Activated gamma-delta T cell treated with anti-CD3 and anti-CD28 coated beads, Interleukin-2, amount 50 U/mL, for 16 hours (primary cell): ENCODE results near the gene MS4A4E.
"Not testable (repeated sequence)": the region's sequence is repeated elsewhere in the genome, so short reads cannot be mapped to it uniquely, and the experiment has no call there.

ENCODE experiments used
- DNase-seq: peaks from one replicate; pipeline ENCODE4 v3.0.0-alpha.2; 2020; ENCODE audit warnings: low read depth

The MS4A4E gene

DNA sequence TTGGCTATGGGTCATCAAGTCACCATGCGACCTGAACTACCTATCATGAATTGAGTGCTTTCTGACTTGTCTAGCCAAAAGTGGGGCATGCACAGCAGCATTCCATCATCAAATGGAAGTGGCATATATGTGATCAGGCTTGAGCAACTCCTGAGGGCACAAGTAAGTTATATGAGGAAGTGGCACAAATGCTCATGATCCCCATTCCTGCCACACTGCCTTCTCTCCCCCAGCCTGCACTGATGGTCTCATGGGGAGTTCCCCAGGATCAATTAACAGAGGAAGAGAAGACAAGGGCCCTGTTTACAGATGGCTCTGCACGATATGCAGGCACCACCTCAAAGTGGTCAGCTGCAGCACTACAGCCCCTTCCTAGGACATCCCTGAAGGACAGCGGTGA, 21.8 kb downstream of the MS4A4E start:
- DNase-seq, result no peak

DNA sequence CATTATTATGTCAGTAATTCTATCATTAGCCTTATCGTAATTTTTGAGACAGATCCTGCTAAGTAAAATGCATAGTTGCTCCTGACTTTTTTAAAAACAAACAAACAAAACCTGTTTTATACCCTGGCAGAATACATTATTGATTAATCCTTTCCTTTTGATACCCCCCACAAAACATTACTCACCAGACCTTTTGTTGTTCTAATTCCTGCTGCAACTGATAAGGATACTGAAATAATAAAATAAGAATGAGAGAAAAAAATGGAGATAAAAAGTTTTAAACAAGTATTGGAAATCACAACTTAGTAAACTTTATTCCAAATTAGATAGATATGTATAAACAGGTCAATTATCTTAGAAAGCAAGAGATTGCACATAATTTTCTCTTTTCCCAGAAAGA, 28.6 kb downstream of the MS4A4E start:
- no peak for DNase-seq

DNA sequence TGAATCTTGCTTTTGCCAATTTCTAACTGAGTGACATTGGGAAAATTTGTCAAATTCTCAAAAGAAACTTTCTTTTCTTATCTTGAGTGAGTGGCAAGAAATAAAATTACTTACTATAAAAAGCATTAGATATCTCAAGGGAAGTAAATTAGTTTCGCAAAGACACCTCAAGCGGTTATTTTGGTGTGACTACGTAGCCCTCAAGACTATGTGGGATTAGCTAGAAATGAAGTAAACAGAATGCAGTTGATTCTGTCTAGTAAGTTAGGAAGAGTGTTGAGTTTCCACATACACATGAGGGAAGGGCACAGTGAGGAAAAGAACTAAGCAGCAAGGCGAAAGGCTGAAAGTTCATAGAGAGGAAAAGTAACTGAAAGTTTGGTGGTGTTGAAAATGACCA, 31.7 kb downstream of the MS4A4E start:
- DNase-seq, result no peak

DNA sequence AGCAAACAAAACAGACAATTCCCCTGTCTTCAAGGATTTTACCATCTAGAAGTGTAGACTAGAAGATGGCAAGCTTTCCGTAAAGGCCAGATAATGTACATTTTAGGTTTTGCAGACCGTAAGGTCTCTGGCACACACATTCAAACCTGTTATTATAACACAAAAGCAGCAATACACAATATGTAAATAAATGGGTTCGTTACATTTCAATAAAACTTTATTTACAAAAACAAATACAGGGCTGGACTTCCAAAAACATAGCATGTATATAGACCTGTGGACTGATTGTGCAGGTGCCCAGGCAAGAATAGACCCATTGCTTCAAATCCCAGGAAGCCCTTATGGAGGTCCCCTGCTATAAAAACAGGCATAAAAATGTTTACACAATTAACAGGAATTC, 33.0 kb downstream of the MS4A4E start:
- DNase-seq, result no peak

DNA sequence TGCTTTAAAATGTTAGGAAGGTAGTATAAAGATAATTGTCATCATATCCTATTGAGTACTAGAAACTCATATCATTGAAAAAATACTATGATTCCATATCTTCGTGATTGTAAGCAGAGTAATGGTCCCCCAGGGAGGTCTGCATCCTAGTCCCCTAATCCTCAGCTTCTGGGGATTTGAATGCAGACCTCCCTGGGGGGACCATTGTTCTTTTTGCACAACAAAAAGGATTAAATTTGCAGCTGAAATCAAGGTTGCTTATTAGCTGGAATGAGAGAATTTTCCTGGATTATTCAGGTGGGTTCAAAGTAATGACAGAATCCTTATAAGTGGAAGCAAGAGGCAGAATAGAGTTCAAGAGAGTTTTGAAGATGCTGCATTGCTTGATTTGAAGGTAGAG, 34.0 kb downstream of the MS4A4E start:
- DNase-seq, result no peak

DNA sequence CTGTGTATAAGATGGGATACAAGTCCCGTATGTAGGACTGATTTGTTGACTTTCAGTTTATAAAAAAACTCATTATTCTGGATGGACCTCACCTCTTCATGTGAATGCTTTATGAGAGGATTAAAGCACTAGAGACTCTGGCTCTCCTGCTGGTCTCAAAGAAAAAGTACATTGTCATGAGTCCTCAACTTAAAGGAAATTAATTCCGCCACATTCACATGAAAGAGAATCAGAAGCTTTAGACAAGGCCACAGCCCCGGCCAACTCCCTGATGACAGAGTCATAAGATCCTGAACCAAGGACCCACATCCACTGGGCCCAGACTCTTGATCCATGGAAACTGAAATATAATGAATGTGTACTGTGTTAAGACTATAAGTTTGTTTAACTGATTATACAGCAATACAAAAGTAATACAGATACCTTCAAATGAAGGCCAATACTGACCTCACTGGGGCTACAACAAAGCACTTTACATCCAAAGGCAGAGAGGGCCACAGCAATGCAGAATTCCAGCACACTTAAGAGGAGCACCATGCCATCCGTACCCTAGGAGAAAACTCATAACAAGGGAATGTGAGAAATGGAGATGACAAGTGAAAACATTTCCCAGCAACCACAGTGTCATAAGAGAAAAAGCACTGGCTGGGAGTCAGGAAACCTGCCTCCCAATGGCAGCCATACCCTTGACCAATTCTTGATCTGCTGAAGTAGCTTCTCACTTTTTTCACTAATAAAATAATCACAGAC, 34.6 kb downstream of the MS4A4E start:
- no peak for DNase-seq

DNA sequence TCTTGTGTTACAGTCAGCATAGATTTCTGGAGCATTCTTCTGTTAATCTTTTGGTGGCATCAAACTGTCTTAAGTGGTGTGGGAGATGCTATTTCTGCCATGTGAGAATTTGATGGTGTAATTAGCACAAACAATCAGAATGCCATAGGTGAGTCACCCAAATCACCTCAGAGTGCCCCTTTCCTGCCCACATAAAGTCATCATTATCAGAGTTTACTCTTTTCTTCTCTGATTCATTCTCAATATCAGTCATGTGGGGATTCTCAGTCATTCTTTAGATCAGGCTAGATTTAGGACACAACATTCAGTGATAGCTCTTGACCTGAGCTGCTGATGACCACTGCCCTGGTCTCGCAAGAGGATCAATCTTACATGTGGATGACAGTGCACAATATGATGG, 36.3 kb downstream of the MS4A4E start:
- DNase-seq, result no peak

DNA sequence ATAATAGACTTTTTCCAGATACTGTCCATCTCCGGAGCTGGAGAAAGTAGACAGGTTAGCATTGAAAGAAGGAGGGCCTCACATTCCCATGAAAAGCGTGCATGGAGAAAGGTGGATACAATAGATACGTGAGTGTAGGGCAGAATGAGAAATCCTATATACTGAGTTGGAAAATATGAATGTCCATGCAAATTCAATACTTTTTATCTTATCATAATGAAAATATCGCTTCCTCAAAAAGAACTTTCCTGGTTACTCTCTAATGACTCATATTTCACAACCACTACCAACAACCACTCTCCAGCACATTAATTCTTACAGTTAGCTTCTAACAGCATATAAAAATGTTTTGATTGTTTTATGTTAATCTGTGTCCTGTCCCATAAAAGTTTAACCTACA, 38.0 kb downstream of the MS4A4E start:
- no peak for DNase-seq

DNA sequence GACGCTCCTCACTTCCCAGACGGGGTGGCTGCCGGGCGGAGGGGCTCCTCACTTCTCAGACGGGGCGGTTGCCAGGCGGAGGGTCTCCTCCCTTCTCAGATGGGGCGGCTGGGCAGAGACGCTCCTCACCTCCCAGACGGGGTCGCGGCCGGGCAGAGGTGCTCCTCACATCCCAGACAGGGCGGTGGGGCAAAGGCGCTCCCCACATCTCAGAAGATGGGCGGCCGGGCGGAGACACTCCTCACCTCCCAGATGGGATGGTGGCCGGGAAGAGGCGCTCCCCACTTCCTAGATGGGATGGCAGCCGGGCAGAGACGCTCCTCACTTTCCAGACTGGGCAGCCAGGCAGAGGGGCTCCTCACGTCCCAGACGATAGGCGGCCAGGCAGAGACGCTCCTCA, 41.6 kb downstream of the MS4A4E start:
- not testable (repeated sequence) for DNase-seq

DNA sequence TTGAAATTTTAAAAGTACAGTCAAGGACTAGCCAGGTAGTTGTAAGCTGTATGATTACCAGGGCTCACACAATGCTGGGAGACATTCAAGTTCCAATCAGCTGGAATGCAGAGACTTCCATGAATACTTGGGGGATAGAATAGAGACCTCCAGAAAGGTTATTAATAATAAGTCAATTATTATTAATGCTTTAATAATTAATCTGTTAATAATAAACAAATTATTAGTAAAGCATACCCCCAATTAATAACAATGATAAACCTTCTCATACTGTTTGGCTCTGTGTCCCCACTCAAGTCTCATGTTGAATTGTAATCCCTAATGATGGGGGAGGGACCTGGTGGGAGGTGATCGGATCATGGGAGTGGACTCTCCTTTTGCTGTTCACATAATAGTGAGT, 45.5 kb downstream of the MS4A4E start:
- DNase-seq, result no peak

DNA sequence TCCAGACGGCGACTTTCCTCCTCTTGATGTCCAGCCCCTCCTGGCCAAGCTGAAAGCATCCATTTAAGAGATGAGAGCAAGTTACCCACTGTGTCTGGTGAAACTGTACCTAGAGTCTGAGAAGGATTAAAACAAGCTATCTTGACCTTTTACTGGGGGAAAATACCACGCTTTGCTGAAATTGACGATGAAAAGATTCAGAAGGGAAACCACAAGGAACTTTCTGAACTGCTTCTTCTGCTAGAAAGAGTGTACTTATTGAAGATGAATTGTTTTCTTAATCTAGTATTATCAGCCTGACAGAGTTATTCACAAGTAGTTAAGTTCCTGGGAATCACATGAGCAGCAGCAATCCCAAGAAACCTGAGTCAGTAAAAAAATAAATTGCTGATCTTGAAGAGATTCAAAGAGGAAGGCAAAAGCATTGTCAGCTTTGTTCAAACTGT, 47.0 kb downstream of the MS4A4E start:
- DNase-seq, result no peak

DNA sequence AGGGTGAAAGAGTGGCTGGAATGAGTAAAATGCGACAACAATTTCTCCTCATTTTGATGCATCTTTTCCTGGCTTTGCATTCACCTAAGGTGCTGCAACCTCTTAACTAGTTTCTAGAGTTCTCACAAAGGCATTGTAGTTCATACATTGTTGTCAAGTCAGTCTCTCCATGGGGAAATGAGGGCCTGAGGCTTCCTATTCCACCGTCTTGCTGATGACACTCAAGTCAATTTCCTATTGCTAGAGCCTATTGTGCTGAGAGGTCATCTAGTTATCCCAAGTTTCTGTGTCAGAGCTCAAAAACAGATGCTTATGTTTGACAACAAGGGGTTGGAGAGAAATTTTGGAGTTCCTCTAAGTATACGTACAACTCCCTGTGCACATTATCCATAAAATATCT, 48.4 kb downstream of the MS4A4E start:
- no peak for DNase-seq

DNA sequence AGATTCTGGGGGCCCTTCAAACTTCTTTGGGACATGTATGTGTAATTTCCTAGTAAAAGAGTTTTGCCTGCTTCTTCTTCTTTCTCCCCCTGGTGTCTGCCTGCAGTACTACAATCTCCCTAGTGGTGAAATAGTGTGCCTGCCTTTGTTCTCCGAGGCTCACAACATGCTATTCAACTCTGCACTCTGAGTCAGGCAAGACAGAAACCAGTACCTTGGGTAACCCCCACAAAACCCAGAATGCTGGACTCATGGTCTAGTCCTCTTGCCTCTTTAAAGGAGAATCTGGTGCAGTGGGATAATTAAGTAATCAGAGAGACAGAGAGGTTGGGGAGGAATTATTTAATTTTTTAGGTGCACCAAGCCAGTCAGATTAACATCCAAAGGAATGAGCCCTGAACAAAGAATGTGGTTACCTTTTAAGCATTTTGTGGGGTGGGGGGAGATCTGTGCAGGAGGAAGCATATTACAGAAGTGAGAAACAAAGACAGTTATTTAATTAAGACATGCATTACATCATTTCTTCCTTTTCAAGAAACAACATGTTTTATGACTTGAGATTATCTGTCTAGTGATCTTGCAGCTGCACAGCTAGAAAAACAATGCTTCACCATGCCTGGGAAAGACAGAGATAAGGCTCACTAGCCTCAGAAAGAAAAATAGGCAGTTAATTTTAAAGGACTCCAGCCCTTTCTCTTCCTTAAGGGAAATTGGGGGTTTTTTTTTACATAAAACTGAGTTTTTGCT, 49.1 kb downstream of the MS4A4E start:
- DNase-seq, result peak; percentile 30

DNA sequence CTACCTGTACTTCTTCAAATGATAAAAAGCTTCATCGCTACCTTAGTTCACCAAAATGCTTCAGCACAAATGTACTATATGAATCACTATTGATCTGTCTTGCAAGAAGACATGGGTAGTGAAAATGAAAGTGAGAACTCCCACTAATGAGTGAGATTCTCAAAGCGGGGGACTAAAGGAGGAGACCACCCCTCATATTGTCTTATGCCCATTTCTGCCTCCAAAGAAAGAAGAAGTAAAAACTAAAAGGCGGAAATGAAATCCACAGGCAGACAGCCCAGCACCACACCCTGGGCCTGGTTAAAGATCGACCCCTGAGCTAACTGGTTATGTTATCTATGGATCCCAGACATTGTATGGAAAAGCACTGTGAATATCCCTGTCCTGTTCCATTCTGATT, 50.4 kb downstream of the MS4A4E start:
- DNase-seq, result not testable (repeated sequence)

DNA sequence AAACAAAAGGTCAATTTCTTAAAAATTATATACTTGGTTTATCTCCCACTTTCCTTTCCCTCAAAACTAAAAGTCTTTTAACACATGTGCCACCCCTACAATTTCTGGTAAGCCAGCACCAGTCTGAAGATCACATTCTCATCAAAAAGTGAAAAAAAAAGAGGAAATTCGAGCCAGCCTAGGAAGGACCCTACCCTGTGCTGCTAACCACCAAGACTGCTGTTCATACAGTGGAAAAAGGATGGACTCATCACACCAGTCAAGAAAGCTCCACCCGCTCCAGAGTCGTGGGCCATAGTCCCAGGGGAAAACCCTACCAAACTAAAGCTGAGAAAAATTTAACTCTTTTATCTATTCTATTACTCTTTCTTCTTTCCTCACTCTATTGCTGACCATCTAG, 54.5 kb downstream of the MS4A4E start:
- not testable (repeated sequence) for DNase-seq

DNA sequence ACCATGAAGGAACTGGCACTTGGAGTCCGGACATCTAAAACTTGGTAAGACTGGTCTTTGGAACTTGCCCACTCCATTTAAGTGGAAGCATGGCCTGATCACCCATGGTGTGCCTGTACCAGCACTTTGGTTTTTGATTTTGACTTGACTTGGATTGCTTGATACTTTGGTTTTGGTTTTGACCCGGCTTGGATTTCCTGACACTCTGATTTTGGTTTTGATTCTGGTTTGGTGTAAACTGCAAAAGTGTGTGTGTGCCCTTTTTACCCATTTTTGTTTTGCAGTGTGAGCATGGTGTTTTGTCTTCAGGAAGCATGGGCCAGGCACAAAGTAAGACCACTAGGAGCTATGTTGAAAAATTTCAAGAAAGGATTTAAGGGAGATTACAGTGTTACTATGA, 56.8 kb downstream of the MS4A4E start:
- DNase-seq, result not testable (repeated sequence)

DNA sequence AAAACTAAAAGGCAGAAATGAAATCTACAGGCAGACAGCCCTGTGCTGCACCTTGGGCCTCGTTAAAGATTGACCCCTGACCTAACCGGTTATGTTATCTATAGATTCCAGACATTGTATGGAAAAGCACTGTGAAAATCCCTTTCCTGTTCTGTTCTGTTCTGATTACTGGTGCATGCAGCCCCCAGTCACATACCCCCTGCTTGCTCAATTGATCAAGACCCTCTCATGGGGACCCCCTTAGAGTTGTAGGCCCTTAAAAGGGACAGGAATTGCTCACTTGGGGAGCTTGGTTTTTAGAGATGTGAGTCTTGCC, 57.5 kb downstream of the MS4A4E start:
- DNase-seq, result not testable (repeated sequence)

DNA sequence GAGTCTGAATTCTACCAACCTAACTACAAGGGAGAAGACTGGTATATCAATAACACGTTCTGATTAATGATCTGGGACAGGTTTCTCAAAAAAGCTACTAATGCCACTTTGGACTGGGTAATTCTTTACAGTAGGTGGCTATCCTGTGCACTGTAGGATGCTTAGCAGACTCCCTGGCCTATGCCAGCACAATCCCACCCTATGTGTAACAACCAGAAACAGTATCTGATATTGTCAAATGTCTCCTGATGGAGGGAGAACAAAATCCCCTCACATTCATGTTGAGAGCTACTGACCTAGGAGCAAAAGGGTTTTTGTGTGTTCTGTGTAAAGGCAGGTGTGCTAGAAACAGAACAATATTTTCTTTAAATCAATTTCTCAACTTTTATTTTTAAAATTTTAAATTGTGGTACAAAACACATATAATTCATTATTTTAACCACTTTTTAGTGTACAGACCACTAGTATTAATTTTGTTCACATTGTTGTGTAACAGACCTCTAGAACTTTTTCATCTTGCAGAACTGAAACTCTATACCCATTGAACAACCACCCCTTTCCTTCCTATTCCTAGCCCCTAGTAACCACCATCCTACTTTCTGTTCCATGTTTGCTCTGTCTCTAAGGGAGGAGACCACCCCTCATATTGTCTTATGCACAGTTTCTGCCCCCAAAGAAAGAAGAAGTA, 58.0 kb downstream of the MS4A4E start:
- DNase-seq, result no peak

DNA sequence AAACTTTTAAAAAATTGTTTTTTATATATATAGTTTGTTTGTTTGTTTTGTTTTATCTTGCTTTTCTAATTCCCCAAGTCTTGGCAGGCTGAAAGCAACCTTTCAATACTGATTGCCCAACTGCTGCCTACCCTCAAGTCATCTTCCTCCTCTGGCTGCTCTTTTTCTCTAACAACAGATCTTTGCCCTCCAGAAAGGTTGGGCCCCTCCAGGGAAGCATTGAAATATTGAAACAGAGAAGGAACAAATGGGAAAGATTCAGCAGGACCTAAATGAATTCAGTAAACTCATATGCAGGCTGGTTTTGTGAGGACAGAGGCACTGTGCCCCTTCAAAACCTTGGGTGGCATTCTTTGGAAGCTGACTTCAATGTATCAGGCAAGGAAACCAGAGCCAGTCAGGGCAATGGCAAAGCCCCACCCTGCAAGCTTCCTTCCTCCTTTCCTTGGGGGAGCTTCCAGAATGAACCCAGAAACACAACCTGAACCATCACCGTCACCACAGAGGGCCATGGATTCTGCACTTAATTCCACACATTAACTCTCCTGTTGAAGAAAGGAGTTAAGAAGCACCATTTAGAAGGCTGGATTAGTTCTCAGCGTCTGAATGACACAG, 59.2 kb downstream of the MS4A4E start:
- no peak for DNase-seq

DNA sequence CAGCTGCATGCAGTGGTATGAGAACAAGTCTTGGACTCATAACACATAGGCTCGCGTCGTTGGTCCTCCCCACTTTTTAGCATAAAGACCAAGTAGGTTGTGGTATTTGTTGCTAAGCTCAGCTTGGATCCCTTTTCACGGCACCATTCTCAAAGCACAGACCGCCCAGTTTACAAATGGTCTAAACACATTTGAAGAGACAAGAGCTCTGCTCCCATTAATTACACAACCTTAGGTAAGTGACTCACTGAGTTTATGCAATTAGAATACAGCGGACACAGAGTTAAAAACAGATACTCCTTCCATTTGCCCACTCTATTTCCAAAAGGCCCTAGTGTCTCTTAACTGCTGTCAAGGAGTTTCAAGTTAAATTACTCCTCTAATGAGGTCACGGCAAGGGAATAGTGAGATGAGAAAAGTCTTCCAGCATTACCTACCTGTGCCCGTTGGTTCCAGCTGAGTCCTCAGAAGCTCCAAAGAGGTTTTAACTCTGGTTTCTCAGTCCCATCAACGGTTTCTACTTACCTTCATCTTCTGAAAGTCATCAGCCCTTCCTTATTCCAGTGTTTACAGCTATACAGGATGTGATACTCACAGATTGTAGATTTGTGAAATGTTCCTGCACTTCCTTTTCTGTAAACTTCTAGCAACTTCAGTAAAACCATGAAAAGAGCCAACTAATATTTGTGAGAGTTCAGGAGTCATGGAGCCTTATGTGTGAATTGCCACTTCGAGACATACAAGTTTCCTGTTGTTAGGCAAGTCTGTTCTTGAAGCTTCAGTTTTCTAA, 60.2 kb downstream of the MS4A4E start, which contains the start of gene MS4A6A:
Gene MS4A6A, minus strand, starts transcription at position 543 of the 790 bp plus-strand sequence. CDS start 1,356 bp downstream, outside the sequence.
- DNase-seq, result no peak

DNA sequence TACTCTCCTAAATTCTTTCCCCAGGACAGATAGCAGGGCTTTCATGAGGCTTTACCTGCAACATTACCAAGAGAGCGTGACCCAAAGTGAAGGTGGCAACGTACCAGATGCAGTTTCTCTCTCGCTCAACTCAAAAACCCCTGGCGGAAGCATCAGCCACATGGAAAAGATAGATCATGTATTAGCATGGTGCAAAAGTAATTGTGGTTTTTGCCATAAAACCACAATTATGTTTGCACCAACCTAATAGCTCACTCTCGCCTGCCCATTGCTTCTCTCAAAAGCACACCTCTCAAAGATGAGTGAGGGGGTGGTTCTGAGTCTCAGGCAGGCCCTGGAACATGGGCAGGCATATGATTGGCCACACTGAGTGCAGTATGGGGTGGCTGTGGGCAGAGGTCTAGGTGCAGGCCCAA, 67.1 kb downstream of the MS4A4E start:
- no peak for DNase-seq

DNA sequence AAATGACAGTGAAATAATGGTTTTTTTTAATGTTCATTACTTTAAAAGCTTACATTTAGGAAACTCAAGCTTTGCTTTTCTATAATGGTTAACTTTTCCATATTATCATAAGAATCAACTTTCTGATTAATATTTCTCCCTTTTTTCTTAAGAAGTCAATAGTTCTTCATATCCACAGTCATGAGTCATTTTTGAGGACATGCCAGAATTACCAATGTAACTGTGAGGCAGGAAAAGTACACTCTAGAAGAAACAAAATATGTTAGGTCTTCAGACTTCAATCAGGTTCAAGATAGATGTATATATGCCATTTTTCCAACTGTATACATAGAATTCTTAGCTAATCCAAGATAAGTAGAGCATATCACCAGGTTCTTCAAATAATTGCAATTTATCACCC, 70.9 kb downstream of the MS4A4E start:
- no peak for DNase-seq
